Left lobe of liver (tissue), 2 donors: ENCODE results near the gene TFF1. TPM values are rescaled to one million over a fixed set of nuclear protein-coding genes. Genes with fewer than 3 reads are reported as not detected.

Experiments
- ATAC-seq: fragments of 200-7000 bp; cut with Tn5 transposase; one replicate; pipeline ENCODE4 v1.9.1; 2020; ENCODE audit warnings: mild to moderate bottlenecking, moderate library complexity
- DNase-seq: peaks from one replicate; pipeline ENCODE4 v3.0.0-alpha.2; 2020; ENCODE audit warnings: low spot score
- total RNA-seq: library from RNA; stranded (reverse); gene quantifications from one replicate; pipeline ENCODE4 v1.2.1, GENCODE V29; 2021
- donor health status: DM: no; HTN: no; CAD: no; lungs with moderate emphysema.
- donor health status: DM: no; HTN: yes; CAD: no.

Gene TFF1
- total RNA-seq, 1 donor from 2014 or later = 0.83 TPM

DNA sequence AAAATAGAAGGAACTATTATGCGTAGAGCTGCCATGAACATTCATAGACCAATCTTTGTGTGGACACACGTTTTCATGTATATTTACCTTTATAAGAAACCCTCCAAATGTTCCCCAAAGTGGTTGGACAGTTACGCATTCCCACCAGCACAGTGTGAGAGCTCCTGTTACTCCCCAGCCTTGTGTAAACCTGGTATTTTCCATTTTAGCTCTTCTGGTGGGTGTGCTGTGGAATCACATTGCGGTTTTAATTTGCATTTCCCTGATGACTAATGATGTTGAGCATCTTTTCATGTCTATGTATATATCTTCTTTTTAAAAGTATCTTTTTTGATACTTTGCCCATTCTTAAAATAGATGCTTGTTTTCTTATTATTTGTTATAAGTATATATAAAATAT lies 34.2 kb upstream of the TFF1 start:
- ATAC-seq = no peak
- no peak for DNase-seq

GRCh38 chr21:42398436-42399028 lies 32.2 kb upstream of the TFF1 start:
- DNase-seq (no peak), ATAC-seq (no peak)

GRCh38 chr21:42397746-42398394 lies 31.5 kb upstream of the TFF1 start:
- DNase-seq (no peak), ATAC-seq (no peak)

- no peak for DNase-seq
- ATAC-seq = no peak
These were observed 30.7 kb upstream of the TFF1 start for GRCh38 chr21:42396799-42397745.

DNA sequence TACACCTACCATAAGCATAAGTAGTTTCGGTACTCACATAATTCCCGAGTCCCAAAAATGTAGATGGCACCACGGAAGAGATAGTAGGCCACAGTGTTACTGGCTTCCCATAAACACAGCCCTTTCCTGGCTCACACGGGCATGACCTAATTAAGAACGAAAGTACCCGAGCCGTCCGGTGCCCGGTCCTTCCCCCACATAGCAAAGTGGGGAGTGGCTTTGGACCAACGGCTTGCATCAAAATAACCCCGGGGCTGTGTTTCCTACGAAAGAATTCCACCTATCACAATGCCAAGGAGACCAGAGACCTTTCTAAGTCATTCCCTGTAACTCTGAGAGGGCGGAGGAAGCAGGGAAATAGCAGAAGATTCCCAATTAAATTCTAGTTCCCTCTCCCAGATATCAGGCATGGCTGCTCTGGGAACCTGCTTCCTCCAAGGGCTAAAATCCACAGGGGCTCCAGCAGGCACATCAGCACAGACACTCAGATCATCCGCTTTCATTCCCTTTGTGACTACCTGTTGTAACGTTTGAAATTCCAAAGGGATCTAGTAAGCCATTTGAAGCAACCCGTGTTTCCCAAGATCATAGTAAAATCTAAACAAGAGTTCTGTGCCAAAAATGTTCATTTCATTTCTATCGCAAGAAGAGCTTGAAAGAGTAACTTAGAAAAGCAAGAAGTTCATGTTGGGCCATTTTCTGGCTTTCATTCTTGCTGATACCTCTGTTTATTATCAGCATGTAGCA lies 29.7 kb upstream of the TFF1 start, which contains the start of gene TMPRSS3:
Gene TMPRSS3 (minus strand): TSS at position 148 of the 747 bp plus-strand sequence. CDS start 635 bp downstream, outside the sequence.
- DNase-seq (no peak), ATAC-seq (peak; percentile 71)

DNA sequence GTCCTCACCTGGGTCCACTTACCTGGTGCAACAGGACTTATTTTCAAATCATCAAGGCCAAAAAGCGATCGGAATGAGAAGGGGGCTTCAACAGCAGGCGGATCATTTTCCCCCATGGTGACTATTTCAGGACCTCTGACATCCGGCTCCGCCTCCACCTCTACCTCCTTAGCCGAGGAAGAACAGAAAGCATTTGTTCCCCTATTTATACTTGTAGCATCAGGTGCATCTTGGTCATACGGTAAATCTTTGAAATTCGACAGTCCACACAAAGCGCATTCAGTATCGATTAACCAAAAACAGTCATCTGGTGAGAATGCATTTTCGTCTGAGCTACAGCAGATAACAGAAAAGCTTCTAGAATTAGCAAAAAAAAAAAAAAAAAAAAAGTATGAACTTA lies 29.0 kb upstream of the TFF1 start:
- ATAC-seq = no peak
- no peak for DNase-seq

GRCh38 chr21:42393443-42393950 lies 27.2 kb upstream of the TFF1 start:
- ATAC-seq = no peak
- DNase-seq = no peak

DNA sequence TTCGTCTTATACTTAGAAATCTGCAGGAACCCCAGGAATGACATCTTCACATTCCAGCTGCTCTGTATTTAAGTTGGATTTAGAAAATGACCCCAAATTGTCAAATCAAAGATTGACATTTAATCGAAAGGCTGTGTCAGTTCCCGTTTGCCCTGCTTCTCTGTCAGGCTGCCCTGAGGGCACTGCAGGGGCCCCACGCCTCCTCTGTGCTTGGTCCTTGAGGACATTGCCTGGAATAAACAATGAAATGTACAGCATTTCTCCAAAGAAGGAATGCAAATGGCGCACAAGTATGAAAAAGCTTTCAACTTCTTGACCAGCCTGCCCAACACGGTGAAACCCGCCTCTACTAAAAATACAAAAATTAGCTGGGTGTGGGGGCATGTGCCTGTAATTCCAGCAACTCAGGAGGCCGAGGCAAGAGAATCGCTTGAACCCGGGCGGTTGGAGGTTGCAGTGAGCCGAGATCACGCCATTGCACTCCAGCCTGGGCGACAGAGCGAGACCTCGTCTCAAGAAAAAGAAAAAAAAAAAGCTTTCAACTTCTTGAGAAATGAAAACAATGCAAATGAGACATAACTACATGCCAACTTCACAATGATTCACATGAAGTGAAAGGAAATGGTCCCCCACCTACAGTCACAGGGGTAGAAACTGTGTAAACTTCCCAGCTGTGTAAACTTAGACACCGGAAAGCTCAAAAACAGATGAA lies 26.6 kb upstream of the TFF1 start:
- DNase-seq = no peak
- ATAC-seq = no peak

DNA sequence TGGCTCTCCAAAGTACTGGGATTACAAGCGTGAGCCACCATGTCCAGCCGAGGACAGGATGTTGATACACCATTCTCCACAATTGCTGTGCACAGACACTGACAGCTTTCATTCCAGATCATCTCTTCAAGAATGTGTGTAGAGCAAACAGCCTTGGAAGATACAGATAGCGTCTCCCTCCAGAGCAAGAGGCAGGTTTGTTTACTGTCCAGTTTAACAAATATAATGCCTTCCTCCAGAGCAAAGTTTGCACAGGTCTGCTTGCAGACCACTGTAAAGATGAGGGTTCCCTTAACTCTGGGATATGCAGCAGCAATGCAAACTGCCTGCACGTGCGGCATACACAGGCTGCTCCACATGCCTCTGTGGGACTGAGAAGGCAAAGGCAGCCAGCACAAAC lies 25.0 kb upstream of the TFF1 start:
- no peak for DNase-seq
- no peak for ATAC-seq

- no peak for DNase-seq
- no peak for ATAC-seq
These were observed 24.4 kb upstream of the TFF1 start for GRCh38 chr21:42390696-42391095.

DNA sequence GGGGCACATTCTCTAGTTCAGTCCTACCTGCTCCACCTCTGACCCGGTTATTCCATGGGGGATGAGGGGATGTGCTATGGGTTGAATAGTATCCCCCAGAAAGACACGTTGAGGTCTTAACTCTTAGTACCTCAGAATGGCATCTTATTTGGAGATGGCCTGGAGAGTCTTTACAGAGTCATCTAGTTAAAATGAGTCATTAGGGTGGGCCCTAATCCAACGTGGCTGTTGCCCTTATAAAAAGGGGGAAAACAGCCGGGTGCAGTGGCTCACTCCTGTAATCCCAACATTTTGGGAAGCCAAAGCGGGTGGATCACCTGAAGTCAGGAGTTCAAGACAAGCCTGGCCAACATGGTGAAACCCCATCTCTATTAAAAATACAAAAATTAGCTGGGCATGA lies 23.9 kb upstream of the TFF1 start:
- DNase-seq (no peak), ATAC-seq (no peak)

DNA sequence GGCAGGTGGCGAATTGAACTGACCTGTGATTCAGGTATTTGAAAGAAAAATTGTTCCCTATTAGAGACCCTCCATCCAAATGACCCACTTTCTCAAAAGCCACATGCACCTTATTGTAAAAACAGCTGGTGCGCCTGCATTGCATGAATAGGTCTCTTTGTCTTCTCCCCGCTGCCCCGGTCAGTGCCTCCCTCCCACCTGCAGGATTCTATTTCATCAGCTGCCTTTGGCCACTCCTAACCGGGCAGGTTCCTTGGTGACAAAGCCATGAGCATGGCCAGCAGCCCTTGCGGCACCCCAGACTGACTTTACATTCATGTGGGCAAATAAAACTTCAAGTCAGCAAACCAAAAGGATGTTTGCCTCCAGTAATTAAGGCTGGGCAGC lies 23.1 kb upstream of the TFF1 start:
- no peak for ATAC-seq
- no peak for DNase-seq

DNA sequence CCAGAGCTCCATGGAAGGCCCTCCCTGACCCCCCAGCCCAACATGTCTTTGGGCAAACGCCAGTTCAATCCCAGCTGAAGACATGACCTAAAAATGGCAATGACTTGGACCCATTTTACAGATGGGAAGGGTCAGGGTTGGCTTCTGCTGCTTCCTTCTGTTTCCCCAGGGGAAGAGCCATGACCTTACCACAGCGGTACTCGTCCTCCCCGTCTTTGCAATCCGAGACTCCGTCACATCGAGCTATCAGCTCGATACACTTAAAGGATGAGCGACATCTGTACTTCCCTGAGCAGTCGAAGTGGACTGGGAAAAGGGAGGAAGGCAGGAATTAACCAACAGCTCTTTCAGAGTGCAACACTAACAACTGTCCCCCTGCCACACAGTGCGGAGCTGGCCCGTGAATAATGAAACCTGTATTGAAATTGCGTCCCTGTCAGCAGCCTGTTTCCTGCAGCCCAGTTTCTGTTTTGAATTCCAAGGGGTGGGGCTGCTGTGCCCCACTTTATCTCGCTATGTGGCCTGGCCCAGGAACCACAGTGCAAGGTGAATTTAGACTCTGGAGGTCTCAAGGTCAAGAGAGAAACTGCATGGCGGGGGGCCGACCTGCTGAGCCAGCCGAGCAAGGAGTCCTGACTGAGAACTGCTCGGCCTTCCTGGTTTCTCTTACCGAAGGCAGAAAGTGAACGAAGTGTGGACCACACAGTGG lies 22.6 kb upstream of the TFF1 start:
- no peak for ATAC-seq
- DNase-seq = no peak

DNA sequence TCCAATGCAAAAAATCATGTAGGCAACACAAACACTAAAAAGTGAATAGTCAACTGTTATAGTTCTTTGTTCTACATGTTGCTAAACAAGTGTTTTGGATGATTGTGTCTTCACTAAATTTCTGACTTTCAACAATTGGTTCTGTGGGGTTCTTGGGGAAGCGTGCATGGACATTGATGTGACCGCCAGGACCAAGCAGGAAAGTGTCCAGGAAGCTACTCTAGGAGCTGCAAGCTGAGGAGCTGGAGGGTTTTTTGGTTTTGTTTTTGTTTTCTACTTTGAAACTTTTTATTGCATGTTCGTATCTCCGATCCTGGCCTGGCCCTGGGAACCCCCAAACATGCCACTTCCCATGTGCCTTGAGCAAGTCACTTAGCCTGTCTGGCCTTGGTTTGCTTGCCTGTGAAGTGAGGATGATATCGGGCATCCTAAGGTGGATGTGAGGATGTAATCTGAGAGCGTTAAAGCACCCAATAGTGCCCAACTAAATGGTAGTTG lies 21.6 kb upstream of the TFF1 start:
- DNase-seq (no peak), ATAC-seq (no peak)

- no peak for ATAC-seq
- DNase-seq = no peak
These were observed 20.8 kb upstream of the TFF1 start for GRCh38 chr21:42387164-42387563.

- ATAC-seq (peak; percentile 66), DNase-seq (peak; percentile 73)
These were observed 19.8 kb upstream of the TFF1 start for GRCh38 chr21:42386034-42386591.

- no peak for ATAC-seq
- DNase-seq = no peak
These were observed 19.3 kb upstream of the TFF1 start for GRCh38 chr21:42385619-42386018.

DNA sequence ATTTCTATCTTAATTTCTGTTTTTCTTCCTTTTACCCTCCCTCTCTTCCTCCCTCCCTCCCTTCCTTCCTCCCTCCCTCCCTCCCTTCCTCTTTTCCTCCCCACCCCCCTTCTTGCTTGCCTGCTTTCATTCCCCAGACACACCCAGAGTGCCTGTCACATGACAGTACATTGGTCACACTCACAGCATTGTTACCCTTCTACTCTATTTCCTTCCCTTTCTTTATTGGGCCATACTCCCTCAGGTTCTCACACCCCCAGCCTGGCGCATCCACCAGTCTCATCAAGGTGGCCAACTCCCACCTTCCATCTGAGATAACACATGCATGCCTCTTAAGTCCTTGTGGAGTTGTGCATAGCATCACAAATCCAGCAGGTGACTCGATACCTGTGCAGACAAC lies 18.7 kb upstream of the TFF1 start:
- no peak for ATAC-seq
- no peak for DNase-seq
